Kidney (tissue), 14 donors: Measurements from ENCODE around the gene PC. TPM values are rescaled to one million over a fixed set of nuclear protein-coding genes. Genes with fewer than 3 reads are reported as not detected.

Source experiments
- DNase-seq, 5 donors: peaks; one replicate each; pipeline ENCODE4 v3.0.0-alpha.2; 2013 to 2020
- FAIRE-seq: peaks from 2 replicates; lab custom pipeline; 2012; peaks lifted over from hg19 to GRCh38; lab: Jason Lieb, UNC
- H3K27ac ChIP-seq, 2 donors: one replicate each; pipeline ENCODE4 v1.7.0; 2013; ENCODE audit warnings: low read depth in 2 of 2, low read length in 2 of 2, inconsistent platforms in 1 of 2
- H3K27me3 ChIP-seq: one replicate; pipeline ENCODE4 v1.7.1; 2013; ENCODE audit warnings: low read length, inconsistent platforms; ENCODE audit not compliant: control insufficient read depth, insufficient read depth
- H3K36me3 ChIP-seq, 3 donors: one replicate each; pipeline versions ENCODE4 v1.7.0 to v1.7.1; 2013; ENCODE audit warnings: low read length in 3 of 3, control low read depth in 1 of 3, inconsistent platforms in 1 of 3; ENCODE audit not compliant: insufficient read depth in 3 of 3, control insufficient read depth in 2 of 3
- H3K4me1 ChIP-seq, 3 donors: one replicate each; pipeline versions ENCODE4 v1.7.0 to v1.7.1; 2013; ENCODE audit warnings: low read length in 3 of 3, inconsistent platforms in 1 of 3, low read depth in 1 of 3; ENCODE audit not compliant: control insufficient read depth in 2 of 3, insufficient read depth in 2 of 3
- H3K4me3 ChIP-seq, 3 donors: one replicate each; pipeline versions ENCODE4 v1.7.0 to v1.8.1; 2013; ENCODE audit warnings: low read length in 3 of 3, control low read depth in 1 of 3, inconsistent platforms in 1 of 3
- H3K9ac ChIP-seq, 3 donors: one replicate each; pipeline versions ENCODE4 v1.7.0 to v1.7.1; 2013; ENCODE audit warnings: low read length in 3 of 3, control low read depth in 1 of 3, inconsistent platforms in 1 of 3
- H3K9me3 ChIP-seq, 3 donors: one replicate each; pipeline versions ENCODE4 v1.7.0 to v1.7.1; 2013; ENCODE audit warnings: low read length in 3 of 3, control low read depth in 1 of 3, inconsistent platforms in 1 of 3; ENCODE audit not compliant: control insufficient read depth in 2 of 3, insufficient read depth in 1 of 3
- CTCF ChIP-seq: IDR thresholded peaks from 3 replicates; pipeline ENCODE4 v1.5.1; 2012; ENCODE audit warnings: mild to moderate bottlenecking, moderate library complexity, borderline replicate concordance; ENCODE audit not compliant: insufficient read depth; ENCODE audit errors: extremely low read depth
- intact Hi-C: fragments of 100-400 bp; cut with DNase I; formaldehyde crosslinking; loops from one replicate; pipeline ENCODE4 v1.11.1; 2022
- polyA plus RNA-seq: library from polyadenylated mRNA; stranded (reverse); fragments of 350-450 nt; fragmentation: Illumina TruSeq; extraction: RNeasy Lipid Tissue Mini Kit (QIAGEN cat#74804); gene quantifications from one replicate; pipeline ENCODE4 v1.2.3, GENCODE V29; 2014; ENCODE audit warnings: low read depth, low replicate concordance; ENCODE audit not compliant: insufficient read depth
- total RNA-seq: library from RNA; stranded (reverse); fragmentation: NEBNext Ultra II Directional; extraction: Animal tissue kit (Norgen Biotek cat#: 25700); gene quantifications from one replicate; pipeline ENCODE4 v1.2.1, GENCODE V29; 2021
- donor health status: control.
- donor health status: control.
- donor health status: control.
- donor health status: control.
- donor health status: control.
- donor health status: DM: yes; HTN: yes; CAD: no.
- donor health status: Normal renal cell carcinoma (clear cell type).

The PC gene
- total and polyA plus RNA-seq, 2 donors from 2014 or later = 20.8 to 95.2 TPM

GRCh38 chr11:66904981-66905521 is 53.1 kb downstream of the PC start:
- intact Hi-C loops = no loop called here
- Histone ChIP-seq H3K36me3 (no peaks in the 10 kb centered on the region), H3K9me3 (no peaks in the 10 kb centered on the region), H3K27me3 (no peaks in the 10 kb centered on the region), H3K4me1 (peaks cover 3 to 14% (median 9%) of the 10 kb centered on the region in 3 donors), H3K4me3 (peak overlapping the region in 2 of 3 donors; percentile 30 to 62), H3K9ac (no peak overlapping the region), H3K27ac (no peak overlapping the region)
- no peak for TF ChIP-seq CTCF
- DNase-seq (peak in 1 of 5 donors; percentile 36), FAIRE-seq (no peak)

GRCh38 chr11:66904561-66904960 is 53.6 kb downstream of the PC start:
- Histone ChIP-seq H3K9ac (no peak overlapping the region), H3K9me3 (no peaks in the 10 kb centered on the region), H3K36me3 (no peaks in the 10 kb centered on the region), H3K4me1 (peaks cover 3 to 14% (median 9%) of the 10 kb centered on the region in 3 donors), H3K27me3 (no peaks in the 10 kb centered on the region), H3K4me3 (peak overlapping the region in 2 of 3 donors; percentile 30 to 62), H3K27ac (no peak overlapping the region)
- DNase-seq = no peak
- no peak for TF ChIP-seq CTCF
- intact Hi-C loops = no loop called here
- FAIRE-seq = no peak

- intact Hi-C loops = no loop called here
- no peak for TF ChIP-seq CTCF
- FAIRE-seq (no peak), DNase-seq (peak in 1 of 5 donors; percentile 8)
- Histone ChIP-seq H3K9ac (no peak overlapping the region), H3K4me3 (no peak overlapping the region), H3K27me3 (no peaks in the 10 kb centered on the region), H3K9me3 (no peaks in the 10 kb centered on the region), H3K27ac (no peak overlapping the region), H3K36me3 (no peaks in the 10 kb centered on the region), H3K4me1 (peaks cover 3 to 14% (median 8%) of the 10 kb centered on the region in 3 donors)
Observed at GRCh38 chr11:66904055-66904454, 54.1 kb downstream of the PC start.
